ENCODE results near the gene CEP68.
A peak's percentile ranks its signal among the peaks of the same experiment; 100 is the strongest.
"Not testable (repeated sequence)": the region's sequence is repeated elsewhere in the genome, so short reads cannot be mapped to it uniquely, and the experiment has no call there.

The CEP68 gene, protein sequence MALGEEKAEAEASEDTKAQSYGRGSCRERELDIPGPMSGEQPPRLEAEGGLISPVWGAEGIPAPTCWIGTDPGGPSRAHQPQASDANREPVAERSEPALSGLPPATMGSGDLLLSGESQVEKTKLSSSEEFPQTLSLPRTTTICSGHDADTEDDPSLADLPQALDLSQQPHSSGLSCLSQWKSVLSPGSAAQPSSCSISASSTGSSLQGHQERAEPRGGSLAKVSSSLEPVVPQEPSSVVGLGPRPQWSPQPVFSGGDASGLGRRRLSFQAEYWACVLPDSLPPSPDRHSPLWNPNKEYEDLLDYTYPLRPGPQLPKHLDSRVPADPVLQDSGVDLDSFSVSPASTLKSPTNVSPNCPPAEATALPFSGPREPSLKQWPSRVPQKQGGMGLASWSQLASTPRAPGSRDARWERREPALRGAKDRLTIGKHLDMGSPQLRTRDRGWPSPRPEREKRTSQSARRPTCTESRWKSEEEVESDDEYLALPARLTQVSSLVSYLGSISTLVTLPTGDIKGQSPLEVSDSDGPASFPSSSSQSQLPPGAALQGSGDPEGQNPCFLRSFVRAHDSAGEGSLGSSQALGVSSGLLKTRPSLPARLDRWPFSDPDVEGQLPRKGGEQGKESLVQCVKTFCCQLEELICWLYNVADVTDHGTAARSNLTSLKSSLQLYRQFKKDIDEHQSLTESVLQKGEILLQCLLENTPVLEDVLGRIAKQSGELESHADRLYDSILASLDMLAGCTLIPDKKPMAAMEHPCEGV

DNA sequence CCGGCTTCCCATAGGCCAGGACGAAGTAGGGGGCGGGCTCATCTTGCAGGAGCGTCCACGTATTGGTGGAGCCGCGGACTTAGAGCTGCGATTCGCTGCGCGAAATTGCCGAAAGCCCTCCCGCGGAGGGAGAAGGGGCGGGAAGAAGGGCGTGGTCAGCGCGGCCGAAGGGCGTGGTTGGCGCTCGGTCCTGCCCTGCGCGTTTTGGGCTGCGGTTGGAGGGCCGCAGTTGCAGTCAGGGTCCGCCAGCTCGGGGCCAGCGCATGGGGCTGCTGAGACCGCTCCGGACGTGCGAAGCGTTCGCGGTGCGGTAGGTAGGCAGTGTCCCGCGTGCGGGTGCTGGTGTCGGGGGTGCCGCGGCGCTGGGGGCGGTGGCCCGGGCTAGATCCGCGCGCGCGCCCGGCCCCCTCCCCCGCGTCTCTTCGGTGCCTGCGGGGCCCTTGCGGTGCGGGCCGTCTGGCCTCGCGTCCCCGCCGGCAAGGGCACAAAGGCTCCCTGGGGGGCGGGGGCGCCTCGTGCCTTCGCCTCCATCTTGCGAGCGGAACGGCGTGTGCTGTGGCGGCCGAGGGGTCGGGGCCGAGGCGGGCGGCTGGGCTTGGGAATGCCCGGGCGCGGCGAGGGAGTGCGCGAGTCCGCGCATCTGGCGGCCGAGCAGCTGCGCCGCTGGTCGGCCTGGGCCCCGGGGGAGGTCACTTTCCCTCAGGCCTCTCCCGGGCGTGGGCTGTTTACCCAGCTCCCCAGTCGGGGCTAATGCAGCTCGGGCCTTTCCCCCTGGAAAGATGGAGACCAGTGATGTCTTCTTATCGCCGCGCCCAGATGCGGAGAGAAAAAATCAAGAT, at the start of gene CEP68:
Gene CEP68, plus strand, starts transcription at position 202 of the 839 bp plus-strand sequence. CDS start 13,029 bp downstream, outside the sequence.
- DNase-seq, result peak; percentile 97

DNA sequence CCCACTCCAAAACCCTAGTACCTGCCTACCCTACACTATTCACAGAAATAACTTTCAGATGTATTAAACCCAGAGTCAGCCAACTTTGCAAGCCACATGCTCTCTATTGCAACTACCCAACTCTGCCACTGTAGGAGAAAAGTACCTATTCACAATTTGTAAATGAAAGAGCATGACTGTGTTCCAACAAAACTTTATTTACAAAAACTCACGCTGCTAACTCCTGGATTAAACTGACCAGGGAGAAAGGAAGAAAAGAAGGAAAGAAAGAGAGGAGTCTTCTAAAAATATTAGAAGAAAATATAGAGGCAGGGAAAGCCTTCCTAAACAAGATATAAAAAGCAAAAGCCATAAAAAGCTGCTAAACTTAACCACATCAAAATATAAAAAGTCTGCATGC, 42.4 kb upstream of the CEP68 start:
- DNase-seq, result no peak

DNA sequence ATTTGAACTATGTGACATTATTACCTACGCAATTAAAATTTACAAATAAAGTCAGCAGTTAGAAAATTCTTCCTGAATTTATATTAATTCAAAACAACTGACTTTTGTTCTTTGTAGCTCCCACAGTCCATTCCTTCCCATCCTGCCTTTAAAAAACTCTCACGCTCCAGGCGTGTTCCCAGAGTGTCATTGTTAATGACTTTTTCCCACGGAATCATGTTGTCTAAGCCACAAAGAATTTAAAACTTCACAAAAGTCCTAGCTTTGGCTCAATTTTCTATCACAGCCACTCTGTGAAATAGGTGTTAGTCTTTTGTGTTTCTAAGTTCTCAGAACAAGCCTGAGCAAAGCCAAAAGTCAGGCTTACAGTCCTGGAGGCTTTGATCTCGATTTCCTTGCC, 40.5 kb upstream of the CEP68 start:
- DNase-seq, result no peak

DNA sequence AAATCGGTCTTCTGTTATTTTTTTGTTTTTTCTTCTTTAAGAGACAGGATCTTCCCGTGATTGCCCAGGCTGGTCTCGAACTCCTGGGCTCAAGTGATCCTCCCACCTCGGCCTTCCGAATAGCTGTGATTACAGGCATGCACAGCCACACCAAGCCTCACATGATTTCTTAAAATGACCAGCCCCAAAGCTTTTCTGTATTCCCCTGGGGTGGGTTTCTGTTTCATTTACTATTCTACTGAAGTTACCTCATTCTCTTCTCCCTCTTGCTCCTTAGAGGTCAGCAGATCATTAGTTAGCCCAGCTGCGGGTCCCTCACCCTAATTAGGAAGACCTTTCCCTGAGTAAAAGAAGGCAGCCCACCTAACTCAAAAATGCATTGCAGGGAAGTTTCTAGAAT, 39.4 kb upstream of the CEP68 start:
- DNase-seq, result no peak

DNA sequence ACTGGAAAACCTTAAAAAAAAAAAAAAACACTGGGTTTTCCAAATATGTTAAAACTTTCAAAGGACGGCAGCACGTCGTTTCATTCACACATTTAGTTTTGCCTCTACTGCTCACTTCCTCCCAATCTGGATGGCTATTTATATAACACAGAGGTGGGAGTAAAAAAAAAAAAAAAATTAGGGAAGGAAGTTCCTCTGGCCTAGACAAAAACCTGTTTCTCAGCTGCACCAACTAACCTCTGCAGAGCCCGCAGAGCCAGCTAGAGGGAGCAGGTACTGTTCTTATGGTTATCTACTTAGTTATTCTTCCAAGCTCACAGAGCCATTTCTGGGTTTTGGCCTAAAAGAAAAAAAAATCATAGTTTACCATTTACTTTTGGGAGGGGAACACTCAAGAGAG, 38.9 kb upstream of the CEP68 start:
- no peak for DNase-seq

DNA sequence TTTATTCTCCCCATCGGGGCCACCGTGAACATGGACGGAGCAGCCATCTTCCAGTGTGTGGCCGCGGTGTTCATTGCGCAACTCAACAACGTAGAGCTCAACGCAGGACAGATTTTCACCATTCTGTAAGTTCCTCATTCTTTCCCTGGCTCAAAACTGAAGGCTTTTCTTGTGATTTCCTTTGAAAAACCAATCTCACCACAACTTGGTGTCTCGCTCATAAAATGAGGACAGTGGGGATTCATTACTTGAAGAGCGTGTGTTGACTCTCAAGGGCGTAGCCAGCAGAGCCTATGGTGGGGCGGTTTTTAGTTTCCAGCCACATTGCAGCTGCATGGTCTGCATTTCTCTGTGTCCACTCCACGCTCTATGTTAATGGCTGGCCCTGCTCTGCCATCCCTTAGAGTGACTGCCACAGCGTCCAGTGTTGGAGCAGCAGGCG, 38.1 kb upstream of the CEP68 start:
- DNase-seq, result no peak

DNA sequence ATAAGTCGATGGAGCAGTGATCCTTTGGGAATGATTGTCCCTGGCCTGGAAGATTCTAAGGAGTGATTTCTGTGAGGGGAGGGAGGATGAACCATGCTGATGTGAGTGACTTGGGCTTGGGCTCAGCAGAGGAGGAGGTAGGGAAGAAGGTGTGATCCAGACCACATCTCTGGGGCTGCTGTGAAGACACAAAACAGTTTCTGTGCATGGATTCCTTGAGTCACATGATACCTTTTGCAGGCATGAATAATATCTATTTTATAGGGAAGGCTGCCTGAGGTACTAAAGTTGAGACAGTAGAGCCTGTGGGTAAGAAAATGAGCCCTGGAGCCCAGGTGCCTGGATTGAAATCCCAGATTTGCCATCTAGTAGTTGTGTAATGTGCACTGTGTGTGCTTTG, 37.2 kb upstream of the CEP68 start:
- DNase-seq, result no peak

DNA sequence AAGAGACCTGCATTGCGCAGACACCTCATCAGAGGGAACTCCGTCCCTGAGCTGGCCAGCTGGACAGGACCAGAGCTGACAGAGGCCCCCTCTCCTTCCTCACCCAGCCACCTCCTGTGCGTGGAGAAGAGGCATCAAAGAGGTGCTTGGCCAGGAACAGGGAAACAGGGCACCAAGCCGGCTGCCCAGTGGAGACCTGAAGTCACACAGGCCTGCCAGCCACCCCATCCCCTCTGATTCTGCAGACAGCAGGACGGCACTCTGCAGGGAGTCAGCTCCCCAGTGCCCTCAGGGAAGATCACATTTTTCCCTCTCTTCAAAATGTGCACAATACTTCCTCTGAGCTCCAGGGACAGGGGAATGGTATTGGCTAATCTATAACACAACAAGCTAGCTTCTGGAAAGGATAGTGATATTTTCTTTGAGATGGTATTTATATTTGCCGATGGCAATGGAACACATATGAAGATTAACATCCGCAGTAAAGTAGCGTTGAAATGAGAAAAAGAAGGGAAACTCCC, 36.5 kb upstream of the CEP68 start:
- DNase-seq, result no peak

DNA sequence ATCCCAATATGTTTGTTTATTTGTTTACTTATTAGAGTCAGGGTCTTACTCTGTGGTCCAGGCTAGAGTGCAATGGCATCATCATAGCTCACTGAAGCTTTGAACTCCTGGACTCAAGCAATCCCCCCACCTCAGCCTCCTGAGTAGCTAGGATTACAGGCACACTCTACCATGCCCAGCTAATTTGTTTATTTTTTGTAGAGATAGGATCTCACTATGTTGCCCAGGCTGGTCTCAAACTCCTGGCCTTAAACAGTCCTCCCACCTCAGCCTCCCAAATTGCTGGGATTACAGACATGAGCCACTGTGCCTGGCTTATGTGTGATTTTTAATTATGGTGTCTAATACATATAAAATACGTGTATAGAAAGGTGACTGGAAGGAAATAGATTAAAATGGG, 36.0 kb upstream of the CEP68 start:
- DNase-seq, result not testable (repeated sequence)

DNA sequence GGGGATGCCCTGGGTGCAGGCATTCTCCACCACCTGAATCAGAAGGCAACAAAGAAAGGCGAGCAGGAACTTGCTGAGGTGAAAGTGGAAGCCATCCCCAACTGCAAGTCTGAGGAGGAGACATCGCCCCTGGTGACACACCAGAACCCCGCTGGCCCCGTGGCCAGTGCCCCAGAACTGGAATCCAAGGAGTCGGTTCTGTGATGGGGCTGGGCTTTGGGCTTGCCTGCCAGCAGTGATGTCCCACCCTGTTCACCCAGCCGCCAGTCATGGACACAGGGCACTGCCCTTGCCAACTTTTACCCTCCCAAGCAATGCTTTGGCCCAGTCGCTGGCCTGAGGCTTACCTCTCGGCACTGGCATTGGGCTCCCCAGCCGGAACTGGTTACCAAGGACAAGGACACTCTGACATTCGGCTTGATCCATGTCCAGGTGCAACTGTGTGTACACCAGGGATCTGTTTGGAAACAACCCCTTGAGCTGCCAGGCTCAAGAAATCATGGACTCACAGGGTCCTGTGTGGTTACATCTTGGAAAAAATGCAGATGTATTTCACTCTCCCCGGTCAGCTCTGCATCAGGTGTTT, 35.2 kb upstream of the CEP68 start:
- DNase-seq, result no peak

DNA sequence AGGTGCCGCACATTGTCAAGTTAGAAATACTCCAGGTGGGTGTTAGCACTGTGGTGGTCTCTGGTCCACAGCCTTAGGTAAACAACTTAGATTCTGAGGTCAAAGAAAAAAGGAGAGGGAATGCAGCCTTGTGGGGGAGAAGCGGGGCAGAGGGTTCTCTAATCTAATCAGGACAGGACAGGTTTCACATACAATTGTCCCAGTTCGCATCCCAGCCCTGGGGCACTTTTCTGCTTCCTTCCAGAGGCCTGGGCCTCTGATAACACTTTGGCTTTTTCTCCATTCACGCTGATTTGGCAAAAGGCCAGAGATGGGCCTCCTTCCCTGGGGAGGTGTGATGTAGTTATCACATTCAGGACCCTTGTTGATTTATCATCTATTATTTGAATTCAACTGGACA, 34.5 kb upstream of the CEP68 start:
- no peak for DNase-seq

DNA sequence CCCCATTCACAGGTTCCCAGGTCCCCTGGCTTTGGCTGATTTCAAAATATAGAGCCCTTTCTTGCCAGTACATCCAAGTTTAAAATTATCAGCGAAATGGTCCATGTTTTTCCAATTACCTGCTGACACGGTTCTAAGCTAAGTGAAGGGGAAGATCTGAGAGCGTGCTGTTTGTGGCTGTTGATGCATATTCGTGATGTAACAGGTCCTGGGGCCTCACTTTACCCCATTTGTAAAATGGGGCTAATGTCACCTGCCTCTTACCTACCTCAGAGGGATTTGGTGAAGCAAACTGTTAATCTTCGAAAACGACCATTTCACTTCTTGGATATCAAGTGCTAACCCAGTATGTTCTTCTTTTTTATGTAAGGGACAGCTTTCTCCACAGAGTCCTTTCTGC, 34.0 kb upstream of the CEP68 start:
- no peak for DNase-seq

DNA sequence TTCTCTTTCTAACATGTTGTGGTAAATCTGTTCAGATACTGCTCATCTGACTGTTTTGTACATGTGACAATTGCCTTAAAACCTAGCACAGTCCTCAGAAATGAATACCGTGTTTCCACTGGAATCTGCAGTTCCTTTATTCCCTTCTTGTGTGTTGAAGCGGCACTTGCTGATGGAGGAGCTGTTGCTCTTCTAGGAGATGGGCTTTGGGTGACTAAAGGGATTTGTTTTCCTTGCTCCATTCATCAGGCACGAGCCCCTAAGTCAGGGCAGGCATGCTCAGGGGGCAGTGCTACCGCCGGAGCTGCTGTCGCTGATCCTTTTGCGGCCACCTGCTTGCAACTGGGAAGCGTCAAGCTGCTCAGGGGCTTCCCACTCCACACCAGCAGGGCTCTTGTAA, 32.5 kb upstream of the CEP68 start:
- DNase-seq, result no peak

DNA sequence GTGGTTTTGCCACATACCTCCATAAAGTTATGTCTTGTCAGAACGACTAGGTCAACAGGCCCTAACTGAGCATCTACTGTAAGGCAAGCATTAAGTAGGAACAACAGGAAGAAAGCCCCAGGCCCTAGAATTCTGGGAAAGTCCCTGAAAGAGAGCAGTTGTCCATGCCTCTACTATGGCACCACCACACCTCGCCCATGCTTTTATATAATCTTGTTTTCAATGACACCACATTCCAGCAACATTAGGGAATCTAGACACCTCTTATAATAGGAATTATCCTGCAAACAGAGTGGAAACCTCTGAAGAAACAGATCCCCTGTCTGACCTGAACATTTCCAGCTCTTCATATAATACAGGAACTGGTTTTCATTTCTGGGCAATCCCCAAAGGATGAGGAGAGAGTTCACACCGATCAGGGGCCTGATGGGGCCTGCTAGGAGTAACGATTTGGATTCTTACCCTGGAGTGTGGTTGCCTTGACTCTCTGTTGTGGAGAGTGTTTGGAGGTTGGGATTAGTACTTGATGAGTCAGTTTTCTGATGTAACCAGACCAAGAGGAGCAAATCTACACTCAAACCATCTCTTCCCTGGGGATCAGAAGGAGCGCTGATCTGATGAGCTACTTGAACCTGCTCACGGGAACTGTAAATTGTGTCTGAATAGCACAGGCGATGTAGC, 31.9 kb upstream of the CEP68 start:
- DNase-seq, result peak; percentile 75

DNA sequence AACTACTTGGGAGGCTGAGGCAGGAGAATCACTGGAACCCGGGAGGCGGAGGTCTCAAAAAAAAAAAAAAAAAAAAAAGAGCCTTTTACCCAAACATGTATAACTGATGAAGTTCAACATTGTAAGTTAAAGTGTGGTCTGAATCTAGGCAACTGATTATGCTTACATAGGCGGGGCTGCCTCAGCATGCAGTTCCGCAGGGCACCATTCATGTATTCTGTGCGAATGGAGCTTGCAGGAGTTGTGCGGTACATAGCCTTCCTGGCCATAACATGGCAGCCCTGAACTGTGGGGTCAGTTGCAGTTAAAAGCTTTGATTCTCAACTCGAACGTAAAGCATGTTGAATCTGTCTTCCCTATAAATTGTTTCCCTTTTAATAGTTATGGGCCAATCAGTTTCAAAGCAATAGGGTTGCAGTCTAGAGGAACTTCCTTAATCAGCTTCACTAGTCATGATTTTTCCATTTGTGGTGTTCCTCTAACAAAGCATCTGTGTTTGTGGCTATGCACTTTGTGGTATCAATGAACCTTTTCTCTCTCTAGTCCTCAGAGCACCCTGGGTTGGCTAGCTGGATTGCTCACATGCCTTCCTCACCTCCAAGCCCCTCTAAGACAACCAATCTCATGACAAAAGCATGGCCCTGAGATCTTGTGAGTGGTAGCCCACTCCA, 30.6 kb upstream of the CEP68 start:
- no peak for DNase-seq

DNA sequence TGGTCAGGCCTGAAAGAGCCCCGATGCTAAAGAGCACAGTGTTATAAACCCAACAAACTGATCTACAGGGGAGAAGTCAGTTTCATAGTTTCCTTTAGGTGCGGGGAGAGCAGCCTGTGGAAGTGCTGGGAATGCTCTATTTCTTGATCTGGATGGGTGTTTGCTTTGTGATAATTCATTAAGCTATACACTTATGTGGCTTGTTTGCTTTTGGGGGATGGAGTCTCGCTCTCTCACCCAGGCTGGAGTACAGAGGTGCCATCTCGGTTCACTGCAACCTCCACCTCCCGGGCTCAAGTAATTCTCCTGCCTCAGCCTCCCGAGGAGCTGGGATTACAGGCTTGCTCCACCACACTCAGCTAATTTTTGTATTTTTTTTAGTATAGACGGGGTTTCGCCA, 30.1 kb upstream of the CEP68 start:
- DNase-seq, result no peak

DNA sequence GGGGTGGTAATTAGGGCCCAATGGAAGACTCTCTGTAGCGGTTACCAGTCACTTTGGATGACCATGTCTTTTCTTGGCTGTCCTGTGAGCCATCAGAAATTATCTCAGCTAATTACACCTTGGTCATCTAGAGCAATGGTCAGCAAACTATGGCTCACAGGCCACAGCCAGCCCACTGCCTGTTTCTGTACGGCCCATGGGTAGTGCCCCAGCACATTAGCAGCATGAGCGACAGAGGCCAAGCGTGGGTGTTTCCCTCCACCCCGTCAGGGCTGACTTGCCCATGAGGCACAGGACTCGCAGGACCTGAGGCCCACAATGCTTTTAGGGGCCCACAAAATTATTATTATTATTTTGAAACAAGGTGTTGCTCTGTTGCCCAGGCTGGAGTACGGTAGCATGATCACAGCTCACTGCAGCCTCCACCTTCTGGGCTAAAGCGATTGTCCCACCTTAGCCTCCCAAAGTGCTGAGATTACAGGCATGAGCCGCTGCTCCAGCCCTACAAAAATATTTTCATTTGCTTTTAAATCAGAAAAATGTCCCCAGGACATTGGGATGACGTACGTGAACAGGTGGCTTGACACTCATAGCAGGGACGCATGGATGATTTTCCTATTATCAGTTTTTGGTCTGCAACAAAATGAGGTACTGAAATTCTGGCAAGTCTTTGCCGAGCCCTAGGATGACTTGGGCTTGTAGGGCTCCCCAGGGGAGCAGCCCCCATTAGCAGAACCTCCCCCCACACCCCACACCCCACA, 29.3 kb upstream of the CEP68 start:
- no peak for DNase-seq

DNA sequence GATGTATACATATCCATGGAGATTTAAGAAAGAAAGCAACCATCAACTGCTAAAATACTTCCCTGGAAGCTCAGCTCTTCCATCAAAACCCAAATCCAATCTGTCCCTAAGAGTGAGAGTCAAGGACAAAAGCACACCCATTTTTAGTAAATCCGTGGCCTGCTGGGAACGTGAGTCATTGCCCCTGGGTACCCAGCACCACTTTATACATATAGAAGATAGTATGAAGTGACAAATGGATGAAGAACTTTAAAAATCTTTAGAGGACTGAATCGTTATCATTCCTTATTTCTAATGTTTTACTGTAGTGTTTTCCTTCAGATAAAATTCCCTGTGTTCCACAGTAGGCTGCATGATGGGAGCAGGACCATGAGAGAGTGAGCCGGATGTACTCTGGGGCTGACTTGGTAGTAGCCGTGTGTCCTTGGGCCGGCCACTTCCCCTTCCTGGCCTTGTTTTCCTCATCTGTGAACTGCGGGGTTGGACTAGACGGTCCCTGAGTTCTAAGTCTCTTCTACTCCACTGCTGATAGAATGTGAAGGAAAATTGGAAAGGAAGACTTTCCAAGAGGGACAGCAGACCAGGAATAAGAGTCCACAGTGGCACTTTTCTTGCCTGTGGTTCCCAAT, 28.5 kb upstream of the CEP68 start:
- peak; percentile 41 for DNase-seq

DNA sequence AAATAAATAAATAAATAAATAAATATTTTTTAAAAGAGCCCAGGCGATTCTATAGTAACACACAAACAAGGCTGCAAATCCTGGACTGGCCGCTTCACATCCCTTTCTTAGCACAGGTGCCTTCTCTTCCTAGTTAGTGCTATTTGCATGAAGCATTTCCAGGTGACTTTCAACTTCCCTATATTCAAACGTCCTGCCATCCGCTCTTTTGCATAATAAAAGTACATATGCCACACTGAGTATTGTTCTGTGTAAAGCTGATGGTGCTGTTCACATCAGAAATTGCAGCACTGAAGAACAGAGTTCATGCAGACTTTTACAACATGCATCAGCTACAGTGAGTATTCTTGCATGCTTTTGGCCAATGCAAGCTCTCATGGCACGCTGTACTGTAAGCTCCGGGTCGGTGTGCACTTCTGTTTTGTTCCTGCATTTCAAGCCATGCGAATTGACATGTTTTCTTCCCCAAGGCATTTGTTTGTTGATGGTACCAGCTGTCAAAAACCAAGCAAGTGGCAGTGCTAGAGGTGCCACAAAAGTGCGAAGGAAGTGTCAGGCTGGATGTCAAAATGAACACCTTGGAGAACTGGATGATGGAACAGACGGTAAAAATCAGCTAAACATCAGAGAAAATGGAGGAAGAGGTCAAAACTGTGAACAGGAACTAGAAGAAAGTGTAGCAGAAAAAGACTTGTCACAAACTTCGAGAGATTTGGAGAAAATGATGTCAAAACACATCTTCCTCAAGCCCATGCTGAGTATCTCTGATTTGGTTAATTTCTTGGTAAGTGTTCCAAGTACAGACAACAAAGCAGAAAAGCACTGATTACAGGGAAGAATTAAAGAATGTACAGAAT, 25.5 kb upstream of the CEP68 start:
- DNase-seq, result no peak
